ENCODE data around the gene AP3S2. TPM values are rescaled to one million over a fixed set of nuclear protein-coding genes. Genes with fewer than 3 reads are reported as not detected.

The AP3S2 gene
- total and polyA plus RNA-seq, 2 donors from 2014 or later: 17.5 to 42.9 TPM

DNA sequence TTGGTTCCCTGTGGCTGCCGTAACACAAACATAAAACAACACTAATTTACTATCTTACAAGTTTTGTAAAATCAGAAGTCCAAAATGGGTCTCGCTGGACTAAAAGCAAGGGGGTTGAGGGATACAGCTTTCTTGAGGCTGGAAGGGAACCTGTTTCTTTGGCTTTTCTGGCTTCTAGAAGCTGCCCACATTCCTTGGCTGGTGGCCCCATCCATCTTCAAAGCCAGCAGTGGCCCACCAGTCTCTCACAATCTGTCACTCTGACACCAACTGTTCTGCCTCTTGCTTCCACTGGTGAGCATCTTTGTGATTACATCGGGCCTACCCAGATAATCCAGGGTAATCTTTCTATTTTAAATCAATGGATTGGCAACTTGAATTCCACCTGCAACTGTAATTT is 78.0 kb downstream of the AP3S2 start:
- Histone ChIP-seq H3K4me3 (ENCODE audit: low read length in 3 of 3) (no peak overlapping the region), H3K27ac (ENCODE audit: low read depth in 2 of 2, low read length in 2 of 2) (no peak overlapping the region), H3K4me1 (ENCODE audit: control insufficient read depth in 2 of 3, insufficient read depth in 2 of 3, low read depth in 1 of 3, low read length in 3 of 3) (peaks cover 0 to 2% (median 0%) of the 10 kb centered on the region in 3 donors), H3K9ac (ENCODE audit: low read length in 3 of 3) (no peak overlapping the region), H3K9me3 (ENCODE audit: control insufficient read depth in 2 of 3, insufficient read depth in 1 of 3, low read length in 3 of 3) (no peaks in the 10 kb centered on the region), H3K27me3 (ENCODE audit: control insufficient read depth, insufficient read depth, low read length) (peaks cover 2% of the 10 kb centered on the region), H3K36me3 (ENCODE audit: control insufficient read depth in 2 of 3, insufficient read depth in 3 of 3, low read length in 3 of 3) (no peaks in the 10 kb centered on the region)
- peak in 1 of 5 donors; percentile 1 for DNase-seq
- intact Hi-C loops (cut with DNase I): no loop called here
- TF ChIP-seq, protein P1, sequence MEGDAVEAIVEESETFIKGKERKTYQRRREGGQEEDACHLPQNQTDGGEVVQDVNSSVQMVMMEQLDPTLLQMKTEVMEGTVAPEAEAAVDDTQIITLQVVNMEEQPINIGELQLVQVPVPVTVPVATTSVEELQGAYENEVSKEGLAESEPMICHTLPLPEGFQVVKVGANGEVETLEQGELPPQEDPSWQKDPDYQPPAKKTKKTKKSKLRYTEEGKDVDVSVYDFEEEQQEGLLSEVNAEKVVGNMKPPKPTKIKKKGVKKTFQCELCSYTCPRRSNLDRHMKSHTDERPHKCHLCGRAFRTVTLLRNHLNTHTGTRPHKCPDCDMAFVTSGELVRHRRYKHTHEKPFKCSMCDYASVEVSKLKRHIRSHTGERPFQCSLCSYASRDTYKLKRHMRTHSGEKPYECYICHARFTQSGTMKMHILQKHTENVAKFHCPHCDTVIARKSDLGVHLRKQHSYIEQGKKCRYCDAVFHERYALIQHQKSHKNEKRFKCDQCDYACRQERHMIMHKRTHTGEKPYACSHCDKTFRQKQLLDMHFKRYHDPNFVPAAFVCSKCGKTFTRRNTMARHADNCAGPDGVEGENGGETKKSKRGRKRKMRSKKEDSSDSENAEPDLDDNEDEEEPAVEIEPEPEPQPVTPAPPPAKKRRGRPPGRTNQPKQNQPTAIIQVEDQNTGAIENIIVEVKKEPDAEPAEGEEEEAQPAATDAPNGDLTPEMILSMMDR (IDR thresholded peaks at IDR 0.05; ENCODE audit: borderline replicate concordance, extremely low read depth, insufficient read depth): no peak
- FAIRE-seq: no peak

DNA sequence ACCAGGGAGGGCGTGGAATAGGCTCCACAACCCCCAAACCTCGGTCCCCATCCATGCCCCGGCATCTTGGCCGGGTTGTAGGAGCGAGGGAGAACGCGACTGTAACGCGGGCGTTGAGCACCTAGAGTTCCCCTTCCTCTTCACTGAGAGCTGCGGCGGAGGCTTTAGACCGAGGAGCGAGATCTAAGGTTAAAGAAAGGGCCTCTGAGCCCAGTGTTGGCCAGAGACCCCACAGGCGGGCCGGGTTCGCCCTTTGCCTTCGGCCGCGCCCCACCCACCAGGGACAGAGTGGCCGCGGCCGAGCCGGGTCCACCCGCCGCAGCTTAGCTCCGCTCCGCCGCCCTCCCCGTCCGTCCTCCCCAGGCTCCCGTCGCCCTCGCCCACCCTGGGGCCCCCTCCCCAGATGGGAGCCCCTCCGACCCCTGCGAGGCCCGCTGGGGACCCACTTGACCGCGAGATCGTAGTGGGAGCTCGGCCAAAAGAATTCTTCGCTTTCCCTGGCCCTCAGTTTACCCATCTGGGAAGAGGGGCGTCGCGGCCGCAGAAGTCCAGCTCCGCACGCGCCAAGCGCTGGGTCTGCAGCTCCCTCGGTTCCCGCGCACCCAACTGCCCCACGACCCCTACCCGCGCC is 79.6 kb downstream of the AP3S2 start:
- DNase-seq: peak in 1 of 5 donors; percentile 63
- no peaks in the 10 kb centered on the region for H3K9me3 ChIP-seq (ENCODE audit: control insufficient read depth in 2 of 3, insufficient read depth in 1 of 3, low read length in 3 of 3)
- H3K36me3 ChIP-seq (ENCODE audit: control insufficient read depth in 2 of 3, insufficient read depth in 3 of 3, low read length in 3 of 3): no peaks in the 10 kb centered on the region
- FAIRE-seq: no peak
- peak overlapping the region; percentile 54 to 71 for H3K27ac ChIP-seq (ENCODE audit: low read depth in 2 of 2, low read length in 2 of 2)
- peaks cover 2% of the 10 kb centered on the region for H3K27me3 ChIP-seq (ENCODE audit: control insufficient read depth, insufficient read depth, low read length)
- H3K9ac ChIP-seq (ENCODE audit: low read length in 3 of 3): peak overlapping the region in 1 of 3 donors; percentile 65
- TF ChIP-seq, protein P1 (IDR thresholded peaks at IDR 0.05; ENCODE audit: borderline replicate concordance, extremely low read depth, insufficient read depth): no peak
- H3K4me1 ChIP-seq (ENCODE audit: control insufficient read depth in 2 of 3, insufficient read depth in 2 of 3, low read depth in 1 of 3, low read length in 3 of 3): peaks cover 0 to 12% (median 0%) of the 10 kb centered on the region in 3 donors
- peak overlapping the region; percentile 20 to 73 (median 37) for H3K4me3 ChIP-seq (ENCODE audit: low read length in 3 of 3)
- intact Hi-C loops (cut with DNase I): no loop called here

DNA sequence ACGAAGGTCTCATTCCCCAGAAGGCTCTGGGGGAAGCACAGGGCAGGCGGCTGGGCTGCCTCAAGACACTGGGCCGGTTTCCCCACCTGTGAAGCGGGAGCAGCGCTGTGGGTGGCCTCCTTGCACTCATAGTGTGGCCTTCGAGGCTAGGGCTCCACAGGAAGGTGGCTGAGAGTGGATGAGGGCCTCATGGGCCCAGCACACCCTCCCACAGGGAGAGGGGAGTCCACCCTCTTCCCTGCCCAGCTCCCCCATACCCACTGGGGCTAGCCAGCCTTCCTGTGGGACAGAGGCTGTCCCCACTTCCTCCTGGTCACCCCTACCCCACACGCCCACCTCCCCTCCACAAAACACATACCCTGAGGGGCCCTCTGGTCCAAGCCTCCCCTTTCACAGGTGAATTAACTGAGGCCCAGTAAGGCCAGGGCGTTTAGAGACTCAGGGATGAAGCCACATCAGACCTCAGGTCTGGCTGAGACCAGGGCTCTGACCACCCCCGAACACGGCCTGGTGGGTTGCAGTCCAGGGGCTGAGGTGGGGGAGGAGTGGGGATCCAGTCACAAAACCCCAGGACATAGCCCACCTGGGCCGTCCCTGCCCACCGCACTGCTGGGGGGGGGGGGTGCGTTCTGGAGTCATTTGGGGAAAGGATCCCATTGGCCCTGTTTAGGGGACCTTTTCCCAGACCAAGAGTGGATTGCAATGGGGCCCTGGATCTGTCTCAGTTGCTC is 80.2 kb downstream of the AP3S2 start:
- FAIRE-seq: no peak

More for the DNA sequence above, 80.2 kb downstream of the AP3S2 start:
- Histone ChIP-seq H3K9me3 (ENCODE audit: control insufficient read depth in 2 of 3, insufficient read depth in 1 of 3, low read length in 3 of 3) (no peaks in the 10 kb centered on the region), H3K4me1 (ENCODE audit: control insufficient read depth in 2 of 3, insufficient read depth in 2 of 3, low read depth in 1 of 3, low read length in 3 of 3) (peaks cover 0 to 19% (median 5%) of the 10 kb centered on the region in 3 donors), H3K4me3 (ENCODE audit: low read length in 3 of 3) (peak overlapping the region in 2 of 3 donors; percentile 37 to 73), H3K27me3 (ENCODE audit: control insufficient read depth, insufficient read depth, low read length) (peaks cover 2% of the 10 kb centered on the region), H3K36me3 (ENCODE audit: control insufficient read depth in 2 of 3, insufficient read depth in 3 of 3, low read length in 3 of 3) (no peaks in the 10 kb centered on the region), H3K9ac (ENCODE audit: low read length in 3 of 3) (peak overlapping the region in 1 of 3 donors; percentile 65), H3K27ac (ENCODE audit: low read depth in 2 of 2, low read length in 2 of 2) (peak overlapping the region; percentile 48 to 71)
- no peak for DNase-seq
- intact Hi-C loops (cut with DNase I): no loop called here
- TF ChIP-seq, protein P1 (IDR thresholded peaks at IDR 0.05; ENCODE audit: borderline replicate concordance, extremely low read depth, insufficient read depth): no peak
